ENCODE results near the gene NUFIP1.

DNA sequence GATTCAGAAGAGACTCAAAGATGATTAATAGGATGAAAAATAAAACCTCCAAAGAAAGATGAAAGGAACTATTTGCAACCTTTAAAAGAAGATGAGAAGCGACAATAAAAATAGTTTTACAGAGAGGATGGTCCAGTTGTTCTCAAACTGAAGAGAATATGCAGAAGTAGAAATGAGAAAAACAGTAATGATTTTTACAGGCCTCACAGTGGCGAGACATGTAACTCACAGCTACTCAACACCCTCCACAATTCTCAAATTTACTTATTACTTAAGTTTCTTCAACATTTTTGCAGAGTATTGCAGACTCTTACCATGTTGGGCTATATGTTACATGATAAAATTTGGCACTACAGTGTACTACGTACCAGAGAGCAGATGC, 20.8 kb downstream of the NUFIP1 start:
- TF ChIP-seq, protein P1, sequence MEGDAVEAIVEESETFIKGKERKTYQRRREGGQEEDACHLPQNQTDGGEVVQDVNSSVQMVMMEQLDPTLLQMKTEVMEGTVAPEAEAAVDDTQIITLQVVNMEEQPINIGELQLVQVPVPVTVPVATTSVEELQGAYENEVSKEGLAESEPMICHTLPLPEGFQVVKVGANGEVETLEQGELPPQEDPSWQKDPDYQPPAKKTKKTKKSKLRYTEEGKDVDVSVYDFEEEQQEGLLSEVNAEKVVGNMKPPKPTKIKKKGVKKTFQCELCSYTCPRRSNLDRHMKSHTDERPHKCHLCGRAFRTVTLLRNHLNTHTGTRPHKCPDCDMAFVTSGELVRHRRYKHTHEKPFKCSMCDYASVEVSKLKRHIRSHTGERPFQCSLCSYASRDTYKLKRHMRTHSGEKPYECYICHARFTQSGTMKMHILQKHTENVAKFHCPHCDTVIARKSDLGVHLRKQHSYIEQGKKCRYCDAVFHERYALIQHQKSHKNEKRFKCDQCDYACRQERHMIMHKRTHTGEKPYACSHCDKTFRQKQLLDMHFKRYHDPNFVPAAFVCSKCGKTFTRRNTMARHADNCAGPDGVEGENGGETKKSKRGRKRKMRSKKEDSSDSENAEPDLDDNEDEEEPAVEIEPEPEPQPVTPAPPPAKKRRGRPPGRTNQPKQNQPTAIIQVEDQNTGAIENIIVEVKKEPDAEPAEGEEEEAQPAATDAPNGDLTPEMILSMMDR (IDR thresholded peaks at IDR 0.05), result no peak
- no peak for TF ChIP-seq POLR2A (IDR thresholded peaks at IDR 0.05)
- TF ChIP-seq EP300 (IDR thresholded peaks at IDR 0.05), result no peak

Measured in ovary (tissue), 3 donors.